Measurements from ENCODE around the gene MYO7B. TPM values are rescaled to one million over a fixed set of nuclear protein-coding genes. Genes with fewer than 3 reads are reported as not detected.
A peak's percentile ranks its signal among the peaks of the same experiment; 100 is the strongest.

The MYO7B gene
- total and polyA plus RNA-seq, 10 donors: 32.3 to 165 (median 52.9) TPM

DNA sequence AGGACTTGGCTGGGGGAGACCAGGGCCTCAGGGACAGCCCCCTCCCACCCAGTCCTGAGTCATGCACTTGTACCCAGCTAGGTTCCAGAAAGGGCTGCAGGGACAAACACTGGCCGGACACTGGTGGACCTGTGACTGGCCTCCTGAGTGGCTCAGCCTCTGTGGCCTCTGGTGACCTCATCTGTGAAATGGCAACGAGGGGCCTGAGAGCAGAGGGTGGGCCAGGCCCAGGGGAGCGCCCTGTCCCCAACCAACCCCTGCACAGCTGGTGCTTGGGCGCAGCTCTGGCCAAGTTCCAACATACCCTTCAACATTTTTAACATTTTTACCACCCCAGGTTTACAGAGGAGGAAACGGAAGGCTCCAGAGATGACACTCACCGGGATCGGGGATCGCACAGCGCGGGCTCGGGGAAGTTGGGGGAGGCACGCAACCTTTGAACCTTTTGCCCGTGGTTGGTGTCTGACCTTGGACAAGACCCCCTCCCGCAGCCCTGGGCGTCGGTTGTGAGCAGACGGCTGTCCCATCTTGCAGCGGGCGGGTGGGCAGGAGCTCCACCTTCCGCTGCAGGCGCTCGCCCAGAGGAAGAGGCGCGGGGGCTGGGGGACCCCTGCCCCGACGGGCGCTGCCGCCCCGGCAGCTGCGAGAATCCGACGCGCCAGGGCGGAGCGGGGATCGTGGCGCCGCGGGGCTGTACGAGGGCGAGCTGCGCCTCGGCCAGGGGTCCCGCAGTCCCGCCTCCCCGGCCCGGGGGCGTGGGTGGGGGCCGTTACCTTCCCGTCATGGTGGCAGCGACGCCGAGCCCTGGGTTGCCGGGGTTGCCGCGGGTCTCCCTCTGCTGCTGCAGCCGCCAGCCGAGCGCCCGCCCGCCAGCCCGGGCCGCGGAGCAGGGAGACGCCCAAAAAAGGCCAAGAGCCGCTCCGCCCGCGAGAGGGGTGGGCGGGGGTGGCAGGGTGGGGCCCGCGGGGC lies 139.0 kb downstream of the MYO7B start:
- H3K27ac ChIP-seq: peak overlapping the region; percentile 63 to 90 (median 86)
- H3K4me3 ChIP-seq: peak overlapping the region; percentile 42 to 78 (median 62)
- H3K27me3 ChIP-seq (replicated peaks in 1 of 7): peaks cover 0 to 69% (median 23%) of the 10 kb centered on the region in 7 donors
- TF ChIP-seq POLR2A (IDR thresholded peaks at IDR 0.05) (no peak), POLR2AphosphoS5 (IDR thresholded peaks at IDR 0.05) (peak in 2 of 3 donors; percentile 41 to 53)
- H3K9me3 ChIP-seq: no peaks in the 10 kb centered on the region
- intact Hi-C loops (cut with DNase I; ENCODE audit: low total_unique reads): no loop called here
- H3K36me3 ChIP-seq: no peaks in the 10 kb centered on the region
- peak; percentile 80 for DNase-seq
- 6 to 14% (median 9%) methylated on average over 27 to 72 of the region's 72 CpGs for WGBS, 5 donors
- peaks cover 4 to 61% (median 39%) of the 10 kb centered on the region in 6 donors for H3K4me1 ChIP-seq

DNA sequence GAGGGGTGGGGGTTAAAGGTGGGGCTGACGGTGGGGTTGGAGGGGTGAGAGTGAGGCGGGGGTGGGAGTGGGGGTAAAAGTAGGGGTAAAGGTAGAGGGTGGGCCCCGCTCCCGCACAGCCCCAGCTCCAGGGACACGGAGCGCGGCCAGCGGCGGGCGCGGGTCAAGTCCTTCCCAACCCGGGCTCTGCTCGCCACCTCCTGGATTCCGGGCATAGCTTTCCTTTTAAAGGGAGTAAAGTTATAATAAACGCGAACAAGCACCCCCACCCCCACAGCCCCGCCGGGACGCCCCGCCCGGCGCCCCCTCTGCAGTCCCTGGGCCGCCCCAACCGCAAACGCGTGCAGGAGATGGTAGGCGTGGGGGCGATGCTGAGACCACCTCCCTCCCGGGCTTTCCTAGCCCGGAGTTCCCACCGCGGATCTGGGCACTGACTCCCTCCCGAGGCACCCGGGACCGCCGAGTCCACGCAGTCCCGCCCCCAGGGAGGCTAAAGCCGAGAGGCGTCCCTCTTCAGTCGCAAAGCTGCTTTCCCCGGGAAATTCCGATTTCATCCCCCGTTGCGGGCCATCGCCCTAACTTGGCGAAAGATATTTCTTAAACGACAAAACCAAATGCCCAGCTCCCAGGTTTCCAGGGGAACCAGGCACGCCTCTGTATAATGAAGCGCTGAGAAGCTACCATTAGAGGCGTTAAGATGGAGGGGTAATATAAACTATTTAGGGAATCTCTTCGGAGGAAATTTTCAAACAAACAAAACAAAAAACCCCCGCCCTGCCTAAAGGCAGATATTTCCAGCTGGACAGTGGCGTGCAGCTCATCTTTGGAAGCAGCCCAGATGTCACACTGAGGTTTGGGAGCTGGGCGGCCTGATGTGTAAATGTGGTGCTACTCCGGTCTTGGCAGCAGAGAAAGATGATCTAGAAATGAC lies 140.1 kb downstream of the MYO7B start, which contains the start of gene LIMS2:
Gene LIMS2, minus strand, starts transcription at position 200 of the 931 bp plus-strand sequence. CDS start 506 bp downstream, outside the sequence.
- 7 to 13% (median 10%) methylated on average over 32 to 56 of the region's 56 CpGs for WGBS, 5 donors
- Histone ChIP-seq H3K27ac (peak within 1 kb of the TSS; percentile 63 to 90 (median 86)), H3K27me3 (replicated peaks in 1 of 7) (peaks cover 0 to 69% (median 23%) of the 10 kb centered on the region in 7 donors), H3K4me1 (peaks cover 4 to 65% (median 40%) of the 10 kb centered on the region in 6 donors), H3K9me3 (no peaks in the 10 kb centered on the region), H3K36me3 (no peaks in the 10 kb centered on the region), H3K4me3 (peak within 1 kb of the TSS; percentile 45 to 78 (median 62))
- peak; percentile 78 for DNase-seq
- peak; percentile 19 to 65 (median 56) for TF ChIP-seq POLR2AphosphoS5 (IDR thresholded peaks at IDR 0.05)
- TF ChIP-seq POLR2A (IDR thresholded peaks at IDR 0.05): no peak
- TF ChIP-seq, protein P1, sequence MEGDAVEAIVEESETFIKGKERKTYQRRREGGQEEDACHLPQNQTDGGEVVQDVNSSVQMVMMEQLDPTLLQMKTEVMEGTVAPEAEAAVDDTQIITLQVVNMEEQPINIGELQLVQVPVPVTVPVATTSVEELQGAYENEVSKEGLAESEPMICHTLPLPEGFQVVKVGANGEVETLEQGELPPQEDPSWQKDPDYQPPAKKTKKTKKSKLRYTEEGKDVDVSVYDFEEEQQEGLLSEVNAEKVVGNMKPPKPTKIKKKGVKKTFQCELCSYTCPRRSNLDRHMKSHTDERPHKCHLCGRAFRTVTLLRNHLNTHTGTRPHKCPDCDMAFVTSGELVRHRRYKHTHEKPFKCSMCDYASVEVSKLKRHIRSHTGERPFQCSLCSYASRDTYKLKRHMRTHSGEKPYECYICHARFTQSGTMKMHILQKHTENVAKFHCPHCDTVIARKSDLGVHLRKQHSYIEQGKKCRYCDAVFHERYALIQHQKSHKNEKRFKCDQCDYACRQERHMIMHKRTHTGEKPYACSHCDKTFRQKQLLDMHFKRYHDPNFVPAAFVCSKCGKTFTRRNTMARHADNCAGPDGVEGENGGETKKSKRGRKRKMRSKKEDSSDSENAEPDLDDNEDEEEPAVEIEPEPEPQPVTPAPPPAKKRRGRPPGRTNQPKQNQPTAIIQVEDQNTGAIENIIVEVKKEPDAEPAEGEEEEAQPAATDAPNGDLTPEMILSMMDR (IDR thresholded peaks at IDR 0.05 in 8 of 11, conservative IDR thresholded peaks at IDR 0.05 in 3 of 11): peak in 2 of 11 experiments; percentile 14 to 16
- intact Hi-C loops (cut with DNase I; ENCODE audit: low total_unique reads): no loop called here

DNA sequence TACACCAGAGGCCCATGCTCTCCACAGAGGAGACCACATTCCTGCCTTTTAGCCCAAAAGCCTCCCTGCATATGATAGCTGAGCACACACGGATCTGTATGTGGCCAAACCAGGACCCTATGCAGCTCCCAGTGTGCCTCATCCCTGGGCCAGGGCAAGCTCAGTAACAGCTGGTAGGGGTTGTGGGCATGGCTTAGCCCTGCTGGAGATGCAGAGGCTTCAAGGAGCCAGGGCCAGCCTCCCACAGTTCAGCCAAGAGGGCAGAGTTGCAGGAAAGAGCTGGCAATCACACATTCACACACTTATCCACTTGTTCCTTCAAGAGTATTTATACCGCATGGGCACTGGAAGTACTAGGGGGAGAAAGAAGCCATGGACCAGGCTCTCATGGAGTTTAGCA lies 141.4 kb downstream of the MYO7B start:
- no peak for TF ChIP-seq POLR2AphosphoS5 (IDR thresholded peaks at IDR 0.05)
- TF ChIP-seq, protein P1 (IDR thresholded peaks at IDR 0.05 in 8 of 11, conservative IDR thresholded peaks at IDR 0.05 in 3 of 11): no peak
- TF ChIP-seq POLR2A (IDR thresholded peaks at IDR 0.05): no peak
- Histone ChIP-seq H3K27me3 (replicated peaks in 1 of 7) (peaks cover 0 to 69% (median 23%) of the 10 kb centered on the region in 7 donors), H3K4me3 (no peak overlapping the region), H3K27ac (no peak overlapping the region), H3K9me3 (no peaks in the 10 kb centered on the region), H3K36me3 (no peaks in the 10 kb centered on the region), H3K4me1 (peaks cover 4 to 72% (median 41%) of the 10 kb centered on the region in 6 donors)
- intact Hi-C loops (cut with DNase I; ENCODE audit: low total_unique reads): no loop called here
- DNase-seq: no peak
- 75 to 90% (median 86%) methylated on average over 2 of the region's 2 CpGs for WGBS, 5 donors

DNA sequence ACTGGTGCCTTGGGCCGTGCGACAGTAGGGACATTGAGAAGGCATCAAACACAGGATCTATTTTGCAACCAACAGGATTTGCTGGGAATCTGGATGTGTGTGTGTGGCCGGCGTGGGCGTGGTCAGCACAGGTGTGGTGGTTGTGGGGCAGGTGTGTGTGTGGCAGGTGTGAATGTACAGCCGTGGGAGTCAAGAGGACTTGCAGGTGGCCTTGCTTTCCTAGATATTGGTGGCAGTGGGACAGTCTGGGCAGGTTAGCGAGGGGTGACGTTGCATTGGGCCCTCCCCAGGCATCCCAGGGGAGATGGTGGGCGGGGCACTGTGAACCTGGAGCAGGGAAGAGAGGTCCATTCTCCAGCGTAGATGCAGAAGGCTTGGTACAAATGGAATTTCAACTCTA lies 143.0 kb downstream of the MYO7B start:
- H3K27me3 ChIP-seq (replicated peaks in 1 of 7): peaks cover 0 to 53% (median 23%) of the 10 kb centered on the region in 7 donors
- 79 to 91% (median 88%) methylated on average over 10 of the region's 10 CpGs for WGBS, 5 donors
- intact Hi-C loops (cut with DNase I; ENCODE audit: low total_unique reads): no loop called here

More for the DNA sequence above, 143.0 kb downstream of the MYO7B start:
- Histone ChIP-seq H3K27ac (no peak overlapping the region), H3K36me3 (no peaks in the 10 kb centered on the region), H3K4me1 (peaks cover 4 to 61% (median 35%) of the 10 kb centered on the region in 6 donors), H3K4me3 (no peak overlapping the region), H3K9me3 (no peaks in the 10 kb centered on the region)
- no peak for DNase-seq
- TF ChIP-seq POLR2A (IDR thresholded peaks at IDR 0.05): no peak
- no peak for TF ChIP-seq POLR2AphosphoS5 (IDR thresholded peaks at IDR 0.05)
- TF ChIP-seq, protein P1 (IDR thresholded peaks at IDR 0.05 in 8 of 11, conservative IDR thresholded peaks at IDR 0.05 in 3 of 11): no peak
